Activated gamma-delta T cell (primary cell): ENCODE measurements around the gene ZNF532.

Experiments
- DNase-seq: peaks from one replicate; lab custom pipeline; 2025; lab: John Stamatoyannopoulos, UW

The ZNF532 gene

DNA sequence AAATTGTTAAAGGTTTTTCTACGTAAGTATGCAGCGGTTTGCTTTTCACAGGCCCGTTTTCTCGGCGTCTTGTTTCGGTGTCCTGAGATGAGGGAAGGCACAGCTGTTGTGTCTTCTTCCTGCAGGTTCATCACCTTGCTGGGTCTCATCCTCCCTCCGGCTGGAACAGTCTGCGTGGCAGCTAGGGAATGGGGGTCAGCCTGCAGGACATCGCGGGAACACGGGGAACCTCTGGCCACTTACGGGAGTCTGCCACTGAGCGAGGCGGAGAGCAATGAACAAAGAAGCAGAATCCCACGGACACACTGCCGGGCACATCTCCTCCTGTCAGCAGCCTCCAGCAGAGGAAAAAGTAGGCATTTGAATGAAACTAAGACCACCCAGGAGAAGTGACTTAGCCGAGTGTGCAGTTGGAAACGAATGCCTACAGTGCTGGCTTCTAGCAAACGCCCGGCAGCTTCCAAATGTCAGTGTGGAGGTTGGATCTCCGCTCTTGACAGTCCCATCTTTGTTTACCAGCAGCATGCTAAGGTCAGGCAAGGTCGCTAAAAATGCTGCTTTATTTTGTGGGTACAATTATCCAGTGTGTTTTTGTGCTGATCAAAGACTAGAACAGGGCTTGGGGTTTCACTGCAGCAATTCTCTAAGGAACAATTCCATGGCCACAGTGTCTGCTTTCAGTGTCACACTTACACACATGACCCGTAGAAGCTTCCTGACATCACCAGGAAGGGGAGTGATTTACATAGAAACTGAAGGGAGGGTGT lies 165.2 kb downstream of the ZNF532 start:
- no peak for DNase-seq

- DNase-seq = no peak
Observed at GRCh38 chr18:59032308-59032707, 167.6 kb downstream of the ZNF532 start.

DNA sequence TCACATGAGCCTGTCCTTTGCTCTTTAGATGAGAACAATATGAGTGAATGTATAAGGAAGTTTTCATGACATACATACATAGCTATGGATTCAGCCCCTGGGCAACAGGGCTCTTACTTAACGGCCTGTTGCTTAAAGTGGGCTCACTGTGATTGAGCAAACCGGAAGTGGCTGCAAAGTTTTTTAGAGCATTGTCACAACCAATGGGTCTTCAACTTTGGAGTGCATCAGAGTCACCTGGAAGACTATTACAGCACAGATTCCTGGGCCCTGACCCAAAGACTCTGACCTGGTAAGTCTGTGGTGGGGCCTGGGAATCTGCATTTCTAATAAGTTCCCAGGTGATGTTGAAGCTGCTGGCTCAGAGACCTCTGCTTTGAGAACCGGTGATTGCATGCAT lies 168.7 kb downstream of the ZNF532 start:
- DNase-seq = no peak

DNA sequence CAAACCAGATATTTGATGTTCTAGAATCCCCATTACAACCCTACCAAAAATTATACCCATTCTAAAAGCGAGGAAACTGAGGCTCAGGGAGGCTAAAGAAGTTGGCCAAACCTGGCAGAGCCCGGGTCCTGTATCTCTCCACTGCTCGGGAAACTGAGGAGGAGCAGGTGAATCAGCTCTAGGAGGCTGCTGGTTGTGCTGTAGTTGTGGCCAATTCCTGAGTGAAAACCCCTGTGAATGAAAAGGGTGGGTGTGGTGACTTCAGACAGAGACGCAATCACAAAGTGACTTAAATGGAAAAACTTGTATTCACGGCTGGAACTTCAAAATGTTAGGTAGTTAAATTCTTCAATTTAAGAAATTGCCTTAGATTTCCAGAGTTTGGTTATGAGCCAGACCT lies 169.3 kb downstream of the ZNF532 start:
- no peak for DNase-seq

- no peak for DNase-seq
Observed at GRCh38 chr18:59035591-59035990, 170.9 kb downstream of the ZNF532 start.
